Type B pancreatic cell (in vitro differentiated cells): Measurements from ENCODE around the gene TMEM151B. TPM values are rescaled to one million over a fixed set of nuclear protein-coding genes. Genes with fewer than 3 reads are reported as not detected.
"Not testable (repeated sequence)": the region's sequence is repeated elsewhere in the genome, so short reads cannot be mapped to it uniquely, and the experiment has no call there.

ENCODE experiments used
- DNase-seq: peaks from one replicate; pipeline ENCODE4 v3.0.0; 2021; ENCODE audit warnings: mixed read lengths; ENCODE audit not compliant: unreplicated experiment; ENCODE audit errors: extremely low spot score
- H3K27ac Mint-ChIP-seq: 2 replicates; pipeline ENCODE4 v1.8.0; 2021; ENCODE audit warnings: mild to moderate bottlenecking, mixed read lengths
- H3K27me3 Mint-ChIP-seq: 2 replicates; pipeline ENCODE4 v1.8.0; 2021; ENCODE audit warnings: mixed read lengths
- H3K36me3 Mint-ChIP-seq: 2 replicates; pipeline ENCODE4 v1.8.0; 2021; ENCODE audit warnings: mixed read lengths
- H3K4me1 Mint-ChIP-seq: one replicate; pipeline ENCODE4 v1.8.0; 2021; ENCODE audit warnings: mixed read lengths; ENCODE audit not compliant: unreplicated experiment
- H3K4me3 Mint-ChIP-seq: 2 replicates; pipeline ENCODE4 v1.8.0; 2021; ENCODE audit warnings: mild to moderate bottlenecking, mixed read lengths
- H3K9me3 Mint-ChIP-seq: 2 replicates; pipeline ENCODE4 v1.8.0; 2021; ENCODE audit warnings: mixed read lengths
- total RNA-seq: library from RNA; stranded (reverse); gene quantifications from 2 replicates; pipeline ENCODE4 v1.2.1, GENCODE V29; 2021; ENCODE audit warnings: low replicate concordance
- TF ChIP-seq, protein P1 (sequence below): fragments of 200-600 bp; sonication (generic); conservative IDR thresholded peaks from 2 replicates; pipeline ENCODE4 v1.5.0; 2021; ENCODE audit warnings: antibody characterized with exemption, mild to moderate bottlenecking

The TMEM151B gene
- total RNA-seq, 1 donor from 2014 or later: 3.2 TPM

DNA sequence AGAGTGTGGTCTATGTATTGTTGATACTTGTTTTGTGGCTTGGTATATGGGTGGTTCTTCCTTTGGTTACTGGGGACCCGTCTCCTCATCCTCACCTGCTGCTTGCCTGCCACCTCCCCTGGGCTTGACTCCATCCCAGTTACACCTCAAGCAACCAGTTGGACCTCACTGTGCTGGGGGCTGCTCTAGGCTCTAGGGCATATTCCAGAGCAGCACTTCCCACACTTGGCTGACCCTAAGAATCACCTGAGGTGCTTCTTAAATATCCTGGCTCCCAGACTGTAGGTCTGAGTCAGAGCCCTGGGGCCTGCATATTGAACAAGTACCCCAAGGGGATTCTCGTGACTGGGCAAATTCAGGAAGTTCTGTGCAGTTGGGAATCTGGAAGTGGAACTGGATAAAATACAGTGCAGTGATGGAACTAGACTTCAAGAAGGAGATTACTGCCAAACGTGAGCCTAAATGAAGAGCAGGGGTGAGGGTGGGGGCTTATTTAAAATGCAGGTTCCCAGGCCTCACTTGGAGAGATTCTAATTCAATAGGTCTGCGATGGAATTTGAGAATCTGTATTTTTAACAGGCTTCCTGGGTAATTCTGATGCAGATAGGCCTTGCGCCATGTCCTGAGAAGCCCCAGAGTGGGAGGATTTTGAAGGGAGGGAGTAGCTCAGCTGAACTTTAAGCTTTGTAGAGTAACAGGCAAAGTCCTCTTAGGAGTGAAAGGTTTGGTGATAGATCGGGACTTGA lies 79.8 kb downstream of the TMEM151B start:
- Mint-ChIP-seq H3K4me1 (no peaks in the 10 kb centered on the region), H3K27me3 (peaks cover 10% of the 10 kb centered on the region), H3K36me3 (no peaks in the 10 kb centered on the region), H3K27ac (no peak overlapping the region), H3K9me3 (no peaks in the 10 kb centered on the region), H3K4me3 (no peak overlapping the region)
- TF ChIP-seq, protein P1, sequence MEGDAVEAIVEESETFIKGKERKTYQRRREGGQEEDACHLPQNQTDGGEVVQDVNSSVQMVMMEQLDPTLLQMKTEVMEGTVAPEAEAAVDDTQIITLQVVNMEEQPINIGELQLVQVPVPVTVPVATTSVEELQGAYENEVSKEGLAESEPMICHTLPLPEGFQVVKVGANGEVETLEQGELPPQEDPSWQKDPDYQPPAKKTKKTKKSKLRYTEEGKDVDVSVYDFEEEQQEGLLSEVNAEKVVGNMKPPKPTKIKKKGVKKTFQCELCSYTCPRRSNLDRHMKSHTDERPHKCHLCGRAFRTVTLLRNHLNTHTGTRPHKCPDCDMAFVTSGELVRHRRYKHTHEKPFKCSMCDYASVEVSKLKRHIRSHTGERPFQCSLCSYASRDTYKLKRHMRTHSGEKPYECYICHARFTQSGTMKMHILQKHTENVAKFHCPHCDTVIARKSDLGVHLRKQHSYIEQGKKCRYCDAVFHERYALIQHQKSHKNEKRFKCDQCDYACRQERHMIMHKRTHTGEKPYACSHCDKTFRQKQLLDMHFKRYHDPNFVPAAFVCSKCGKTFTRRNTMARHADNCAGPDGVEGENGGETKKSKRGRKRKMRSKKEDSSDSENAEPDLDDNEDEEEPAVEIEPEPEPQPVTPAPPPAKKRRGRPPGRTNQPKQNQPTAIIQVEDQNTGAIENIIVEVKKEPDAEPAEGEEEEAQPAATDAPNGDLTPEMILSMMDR: no peak
- no peak for DNase-seq

DNA sequence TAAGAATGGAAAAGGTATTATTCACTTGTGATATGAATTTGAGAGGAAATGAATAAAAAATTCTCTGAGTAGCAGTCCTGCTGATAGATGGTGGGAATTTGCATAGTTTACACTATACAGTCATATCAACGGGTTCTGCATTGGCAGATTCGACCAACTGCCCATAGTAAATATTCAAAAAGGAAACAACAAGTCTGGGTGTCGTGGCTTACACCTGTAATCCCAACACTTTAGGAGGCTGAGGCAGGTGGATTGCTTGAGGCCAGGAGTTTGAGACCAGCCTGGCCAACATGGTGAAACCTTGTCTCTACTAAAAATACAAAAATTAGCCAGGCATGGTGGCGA lies 80.4 kb downstream of the TMEM151B start:
- H3K4me1 Mint-ChIP-seq, H3K36me3 Mint-ChIP-seq, H3K9me3 Mint-ChIP-seq, DNase-seq, H3K27me3 Mint-ChIP-seq, H3K27ac Mint-ChIP-seq, H3K4me3 Mint-ChIP-seq: not testable (repeated sequence)

DNA sequence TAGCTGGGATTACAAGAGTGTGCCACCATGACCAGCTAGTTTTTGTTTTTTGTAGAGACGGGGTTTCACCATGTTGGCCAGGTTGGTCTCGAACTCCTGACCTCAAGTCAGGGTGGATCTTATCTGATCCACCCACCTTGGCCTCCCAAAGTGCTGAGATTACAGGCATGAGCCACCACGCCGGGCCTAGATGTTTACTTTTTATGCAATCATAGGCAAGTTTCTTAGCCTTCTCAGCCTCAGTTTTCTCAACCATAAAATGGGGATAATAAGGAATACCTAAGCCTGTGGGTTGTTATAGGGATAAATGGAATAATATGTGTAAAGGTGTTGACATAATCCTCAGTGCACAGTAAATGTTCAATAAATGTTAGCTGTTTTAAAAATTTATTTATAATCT lies 82.0 kb downstream of the TMEM151B start:
- no peak for DNase-seq
- H3K9me3 Mint-ChIP-seq: no peaks in the 10 kb centered on the region
- H3K36me3 Mint-ChIP-seq: no peaks in the 10 kb centered on the region
- H3K4me1 Mint-ChIP-seq: no peaks in the 10 kb centered on the region
- no peak overlapping the region for H3K4me3 Mint-ChIP-seq
- TF ChIP-seq, protein P1: no peak
- H3K27ac Mint-ChIP-seq: no peak overlapping the region
- H3K27me3 Mint-ChIP-seq: peaks cover 17% of the 10 kb centered on the region

DNA sequence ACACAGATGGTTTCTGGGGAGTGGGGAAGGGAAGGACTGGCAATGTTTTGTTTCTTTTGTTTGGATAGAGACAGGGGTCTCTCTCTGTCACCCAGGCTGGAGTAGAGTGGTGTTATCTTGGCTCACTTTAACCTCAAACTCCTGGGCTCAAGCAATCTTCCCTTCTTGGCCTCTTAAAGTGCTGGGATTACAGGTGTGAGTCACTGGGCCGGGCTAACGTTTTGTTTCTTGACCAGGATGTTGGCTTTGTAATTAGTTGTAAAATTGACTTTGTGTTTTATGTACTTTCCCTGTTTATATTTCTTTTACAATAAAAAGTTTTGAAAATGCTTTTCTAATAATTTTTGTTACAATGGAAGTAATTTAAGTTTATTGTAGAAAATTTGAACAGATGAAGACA lies 83.1 kb downstream of the TMEM151B start:
- Mint-ChIP-seq H3K27me3 (peaks cover 17% of the 10 kb centered on the region), H3K9me3 (no peaks in the 10 kb centered on the region), H3K27ac (no peak overlapping the region), H3K4me1 (no peaks in the 10 kb centered on the region), H3K4me3 (no peak overlapping the region), H3K36me3 (no peaks in the 10 kb centered on the region)
- no peak for DNase-seq
- TF ChIP-seq, protein P1: no peak

DNA sequence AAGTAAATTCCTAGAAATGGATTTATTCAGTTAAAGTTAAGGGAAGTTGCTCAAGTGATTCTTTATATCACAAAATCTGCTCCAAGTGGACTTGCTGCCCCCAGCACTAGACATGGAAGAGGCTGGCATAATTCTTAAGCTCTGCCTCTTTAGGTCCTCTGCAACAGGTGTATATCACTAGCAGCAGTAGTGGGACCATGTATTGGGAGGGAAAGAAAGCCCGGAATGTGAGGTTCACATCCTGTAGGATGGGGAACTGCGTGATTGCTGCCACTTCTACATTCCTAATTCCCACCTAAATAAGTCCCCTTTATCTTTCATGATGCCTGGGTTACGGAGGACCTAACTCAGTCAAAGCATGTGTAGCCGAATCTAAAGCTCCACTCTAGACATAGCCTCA lies 85.4 kb downstream of the TMEM151B start:
- Mint-ChIP-seq H3K4me3 (no peak overlapping the region), H3K27ac (no peak overlapping the region), H3K4me1 (no peaks in the 10 kb centered on the region), H3K36me3 (no peaks in the 10 kb centered on the region), H3K27me3 (peaks cover 20% of the 10 kb centered on the region), H3K9me3 (no peaks in the 10 kb centered on the region)
- TF ChIP-seq, protein P1: no peak
- DNase-seq: no peak

DNA sequence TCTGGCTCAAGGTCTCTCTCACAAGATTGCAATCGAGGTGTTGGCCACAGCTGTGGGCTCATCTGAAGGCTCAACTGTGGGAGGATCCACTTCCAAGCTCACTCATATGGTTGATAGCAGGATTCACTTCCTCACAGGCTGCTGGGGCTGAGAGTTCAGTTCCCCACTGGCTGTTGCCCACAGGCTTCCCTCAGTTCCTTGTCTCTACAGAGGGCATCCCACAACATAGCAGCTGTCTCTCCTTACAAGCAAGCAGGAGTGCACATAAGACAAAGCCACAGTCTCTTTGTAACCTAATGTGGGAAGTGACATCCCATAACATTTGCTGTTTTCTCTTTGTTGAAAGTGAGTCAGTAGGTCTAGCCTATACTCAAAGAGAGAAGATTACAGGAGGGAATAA lies 86.2 kb downstream of the TMEM151B start:
- no peaks in the 10 kb centered on the region for H3K4me1 Mint-ChIP-seq
- no peak overlapping the region for H3K4me3 Mint-ChIP-seq
- H3K9me3 Mint-ChIP-seq: no peaks in the 10 kb centered on the region
- TF ChIP-seq, protein P1: no peak
- H3K27ac Mint-ChIP-seq: no peak overlapping the region
- H3K36me3 Mint-ChIP-seq: no peaks in the 10 kb centered on the region
- no peak for DNase-seq
- H3K27me3 Mint-ChIP-seq: peaks cover 24% of the 10 kb centered on the region

Other genes with a start within 250 kb of the TMEM151B start
- 45.5 and 53.7 TPM in 2 replicates for gene MRPL14, start 143.0 kb upstream of the TMEM151B start, total RNA-seq
- 45.5 and 57.5 TPM in 2 replicates for gene TMEM63B, start 142.9 kb upstream of the TMEM151B start, total RNA-seq
- gene CAPN11, start 111.6 kb upstream of the TMEM151B start, total RNA-seq: not detected in 2 replicates
- 0.53 and 0.59 TPM in 2 replicates for gene MYMX, start 53.5 kb upstream of the TMEM151B start, total RNA-seq
- 33.6 and 50.9 TPM in 2 replicates for gene SLC29A1, start 46.9 kb upstream of the TMEM151B start, total RNA-seq
- 880 and 1,082 TPM in 2 replicates for gene HSP90AB1, start 23.3 kb upstream of the TMEM151B start, total RNA-seq
- 39.6 and 46.1 TPM in 2 replicates for gene SLC35B2, start 12.9 kb upstream of the TMEM151B start, total RNA-seq
- 9.2 and 10.7 TPM in 2 replicates for gene NFKBIE, start 4.9 kb upstream of the TMEM151B start, total RNA-seq
- gene AARS2, start 42.9 kb downstream of the TMEM151B start, total RNA-seq: 34.3 and 37.3 TPM in 2 replicates
- gene SPATS1, start 72.2 kb downstream of the TMEM151B start, total RNA-seq: not detected in 2 replicates
- gene CDC5L, start 117.3 kb downstream of the TMEM151B start, total RNA-seq: 23.3 and 28.7 TPM in 2 replicates